Measurements from ENCODE around the gene DIP2B.
A peak's percentile ranks its signal among the peaks of the same experiment; 100 is the strongest.

The DIP2B gene

DNA sequence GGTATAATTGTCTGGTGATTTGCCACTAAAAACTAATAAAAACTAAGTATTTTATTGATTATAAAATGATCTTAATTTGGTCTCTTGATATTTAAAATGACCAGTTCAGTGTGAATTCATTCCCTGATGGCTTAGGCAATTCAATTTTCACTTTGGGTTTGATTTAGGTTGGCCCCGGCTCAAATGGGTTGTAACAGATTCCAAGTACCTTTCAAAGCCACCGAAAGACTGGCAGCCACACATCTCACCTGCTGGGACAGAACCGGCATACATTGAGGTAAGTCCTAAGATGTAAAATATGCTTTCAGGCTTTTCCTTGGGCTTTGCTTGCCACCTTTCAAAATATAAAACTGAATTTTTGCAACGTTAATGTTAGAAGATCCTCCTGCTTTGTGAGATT, 181.6 kb downstream of the DIP2B start:
- DNase-seq (ENCODE audit: low read depth) = no peak
- H3K4me3 ChIP-seq (ENCODE audit: low read length) = no peak overlapping the region
- TF ChIP-seq, protein P1, sequence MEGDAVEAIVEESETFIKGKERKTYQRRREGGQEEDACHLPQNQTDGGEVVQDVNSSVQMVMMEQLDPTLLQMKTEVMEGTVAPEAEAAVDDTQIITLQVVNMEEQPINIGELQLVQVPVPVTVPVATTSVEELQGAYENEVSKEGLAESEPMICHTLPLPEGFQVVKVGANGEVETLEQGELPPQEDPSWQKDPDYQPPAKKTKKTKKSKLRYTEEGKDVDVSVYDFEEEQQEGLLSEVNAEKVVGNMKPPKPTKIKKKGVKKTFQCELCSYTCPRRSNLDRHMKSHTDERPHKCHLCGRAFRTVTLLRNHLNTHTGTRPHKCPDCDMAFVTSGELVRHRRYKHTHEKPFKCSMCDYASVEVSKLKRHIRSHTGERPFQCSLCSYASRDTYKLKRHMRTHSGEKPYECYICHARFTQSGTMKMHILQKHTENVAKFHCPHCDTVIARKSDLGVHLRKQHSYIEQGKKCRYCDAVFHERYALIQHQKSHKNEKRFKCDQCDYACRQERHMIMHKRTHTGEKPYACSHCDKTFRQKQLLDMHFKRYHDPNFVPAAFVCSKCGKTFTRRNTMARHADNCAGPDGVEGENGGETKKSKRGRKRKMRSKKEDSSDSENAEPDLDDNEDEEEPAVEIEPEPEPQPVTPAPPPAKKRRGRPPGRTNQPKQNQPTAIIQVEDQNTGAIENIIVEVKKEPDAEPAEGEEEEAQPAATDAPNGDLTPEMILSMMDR (conservative IDR thresholded peaks at IDR 0.05; ENCODE audit: low read length) = no peak

DNA sequence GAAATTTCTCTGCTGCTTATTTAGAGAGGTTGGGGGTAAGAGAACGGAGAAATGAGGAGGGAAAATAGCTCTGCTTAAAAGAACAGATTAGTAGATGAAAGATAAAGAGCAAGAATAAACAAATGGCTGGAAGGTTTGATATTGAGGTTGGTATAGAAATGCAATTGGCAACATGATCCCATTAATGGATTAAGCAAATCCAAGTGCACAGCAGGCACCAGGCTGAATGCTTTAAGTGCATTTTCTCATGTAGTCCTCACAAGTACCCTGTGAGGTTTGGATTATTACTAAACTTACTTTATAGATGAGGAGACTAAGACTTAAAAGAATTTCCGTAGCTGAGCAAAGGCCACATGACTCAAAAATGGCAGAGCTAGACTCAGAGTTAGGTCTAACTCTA, 182.2 kb downstream of the DIP2B start:
- TF ChIP-seq, protein P1 (conservative IDR thresholded peaks at IDR 0.05; ENCODE audit: low read length) = no peak
- H3K4me3 ChIP-seq (ENCODE audit: low read length) = no peak overlapping the region
- no peak for DNase-seq (ENCODE audit: low read depth)

DNA sequence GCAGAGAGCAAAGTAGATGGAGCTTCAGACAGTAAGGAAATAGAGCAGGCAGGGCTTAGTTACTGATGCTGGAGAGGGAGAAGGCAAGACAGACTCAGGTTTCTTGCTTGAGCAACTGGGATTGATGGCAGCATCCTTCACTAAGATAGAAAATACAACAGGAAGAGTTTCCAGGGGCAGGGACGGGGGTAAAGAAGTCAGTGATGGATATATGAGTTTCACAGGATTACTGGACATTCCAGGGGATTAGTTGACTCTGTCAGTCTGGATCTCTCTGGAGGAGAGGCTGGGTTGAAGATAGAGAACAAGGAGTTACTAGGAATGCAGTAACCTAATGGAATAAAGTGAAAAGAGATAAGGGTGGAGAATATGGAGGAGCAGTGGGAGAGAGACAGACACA, 184.7 kb downstream of the DIP2B start:
- H3K4me3 ChIP-seq (ENCODE audit: low read length) = no peak overlapping the region
- no peak for DNase-seq (ENCODE audit: low read depth)
- TF ChIP-seq, protein P1 (conservative IDR thresholded peaks at IDR 0.05; ENCODE audit: low read length) = no peak

DNA sequence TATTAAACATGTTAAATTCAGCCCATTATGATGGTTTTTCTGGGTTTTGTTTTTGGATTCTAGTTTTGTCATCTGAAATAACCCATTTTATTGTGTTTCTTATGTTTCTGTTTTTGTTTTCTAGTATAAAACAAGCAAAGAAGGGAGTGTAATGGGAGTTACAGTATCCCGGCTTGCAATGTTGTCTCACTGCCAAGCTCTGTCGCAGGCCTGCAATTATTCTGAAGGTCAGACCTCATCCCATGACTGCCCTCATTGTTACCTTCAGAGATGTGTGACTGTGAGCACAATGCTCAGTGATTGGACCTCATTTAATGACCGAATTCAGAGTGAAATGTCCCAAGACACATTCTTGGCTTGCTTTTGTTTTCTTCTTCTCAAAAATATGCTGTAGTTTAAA, 186.1 kb downstream of the DIP2B start:
- H3K4me3 ChIP-seq (ENCODE audit: low read length) = no peak overlapping the region
- TF ChIP-seq, protein P1 (conservative IDR thresholded peaks at IDR 0.05; ENCODE audit: low read length) = no peak
- DNase-seq (ENCODE audit: low read depth) = peak; percentile 37

DNA sequence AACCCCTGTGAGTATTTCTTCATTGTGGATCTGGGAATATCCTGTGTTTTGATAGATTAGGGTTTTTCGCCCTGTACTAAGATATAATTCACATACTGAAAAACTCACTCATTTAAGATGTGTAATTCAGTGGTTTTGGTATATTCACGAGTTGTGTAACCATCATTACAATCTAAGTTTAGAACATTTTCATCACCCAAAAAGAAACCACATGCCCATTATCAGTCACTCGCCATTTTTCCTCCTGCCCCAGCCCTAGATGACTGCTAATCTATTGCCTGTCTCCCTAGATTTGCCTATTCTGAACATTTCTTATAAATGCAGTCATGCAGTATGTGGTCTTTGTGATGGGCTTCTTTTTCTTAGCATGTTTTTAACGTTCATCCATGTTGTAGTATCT, 191.2 kb downstream of the DIP2B start:
- no peak for DNase-seq (ENCODE audit: low read depth)
- TF ChIP-seq, protein P1 (conservative IDR thresholded peaks at IDR 0.05; ENCODE audit: low read length) = no peak
- no peak overlapping the region for H3K4me3 ChIP-seq (ENCODE audit: low read length)

DNA sequence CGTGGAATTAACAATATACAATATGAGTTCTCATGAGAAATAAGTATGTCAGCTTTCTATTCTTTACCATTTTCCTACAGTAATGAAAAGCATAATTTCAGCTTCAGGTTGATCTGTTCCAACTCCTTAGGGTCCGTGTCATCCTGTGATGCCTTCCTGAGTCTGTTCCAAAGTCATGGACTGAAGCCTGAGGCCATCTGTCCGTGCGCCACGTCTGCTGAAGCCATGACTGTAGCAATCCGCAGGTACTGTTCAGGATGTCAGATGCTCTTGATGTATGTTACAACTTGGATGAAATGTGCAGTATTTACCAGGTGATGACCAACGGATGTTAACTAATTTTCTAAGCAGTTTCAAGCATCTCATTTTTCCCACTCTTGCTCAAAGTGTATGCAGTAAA, 192.1 kb downstream of the DIP2B start:
- TF ChIP-seq, protein P1 (conservative IDR thresholded peaks at IDR 0.05; ENCODE audit: low read length) = no peak
- no peak for DNase-seq (ENCODE audit: low read depth)
- no peak overlapping the region for H3K4me3 ChIP-seq (ENCODE audit: low read length)

DNA sequence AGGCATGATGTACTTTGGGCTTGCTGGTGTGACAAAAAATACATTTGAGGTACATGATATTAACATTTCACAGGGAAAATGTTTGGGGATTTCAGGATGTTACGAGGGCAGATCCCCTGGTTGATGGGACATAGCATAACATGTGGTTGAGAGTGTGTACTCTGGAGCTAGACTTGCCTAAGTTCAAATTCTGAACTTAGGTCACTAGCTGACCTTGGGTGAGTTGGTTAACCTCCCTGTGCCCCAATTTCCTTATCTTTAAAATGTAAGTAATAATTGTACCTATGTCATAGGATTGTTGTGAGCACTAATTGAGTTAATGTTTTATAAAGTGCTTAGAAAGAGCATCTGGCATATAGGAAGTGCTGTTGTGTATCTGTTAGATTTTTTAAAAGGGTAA, 194.4 kb downstream of the DIP2B start:
- TF ChIP-seq, protein P1 (conservative IDR thresholded peaks at IDR 0.05; ENCODE audit: low read length) = no peak
- DNase-seq (ENCODE audit: low read depth) = no peak
- H3K4me3 ChIP-seq (ENCODE audit: low read length) = no peak overlapping the region

All from AG10803 (cell line).